ENCODE measurements around the gene SCN4A.

Gene SCN4A

DNA sequence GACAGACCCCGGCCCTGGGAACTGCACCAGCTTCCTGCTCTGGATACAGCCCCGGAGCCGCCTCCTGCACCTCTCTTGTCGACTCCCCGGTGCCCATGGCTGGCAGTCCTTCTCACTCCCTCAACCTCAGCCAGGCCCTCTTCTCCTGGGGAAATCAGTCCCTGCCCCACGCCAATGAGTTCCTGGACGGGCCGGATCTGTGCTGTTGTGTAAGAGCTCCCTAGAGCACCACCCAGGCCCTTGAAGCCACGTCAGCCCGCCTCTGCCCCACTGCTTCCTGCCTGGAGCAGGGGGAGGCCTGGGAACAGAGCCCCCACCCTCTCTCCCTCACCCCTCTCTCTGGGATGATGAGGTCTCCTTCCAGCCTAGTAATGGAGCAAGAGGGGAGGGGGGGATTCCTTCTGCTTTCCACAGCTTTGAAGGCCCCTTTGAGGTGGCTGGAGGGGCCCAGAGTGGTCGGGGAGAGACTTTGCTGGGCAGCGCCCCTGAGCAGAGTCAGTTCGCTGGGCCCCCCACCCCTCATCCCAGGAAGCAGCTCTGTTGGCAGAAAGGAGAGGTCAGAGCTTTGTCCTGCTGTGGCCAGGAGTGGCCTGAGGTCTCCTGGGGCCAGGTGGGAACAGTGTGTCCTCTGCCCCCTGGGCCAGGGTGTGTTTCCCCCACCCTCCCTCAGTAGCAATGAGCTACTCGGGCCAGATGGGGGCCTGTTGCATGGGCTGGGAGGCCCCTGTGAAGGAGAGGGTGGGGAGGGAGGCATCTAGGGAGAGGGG, 29.2 kb upstream of the SCN4A start:
- no peak for DNase-seq

DNA sequence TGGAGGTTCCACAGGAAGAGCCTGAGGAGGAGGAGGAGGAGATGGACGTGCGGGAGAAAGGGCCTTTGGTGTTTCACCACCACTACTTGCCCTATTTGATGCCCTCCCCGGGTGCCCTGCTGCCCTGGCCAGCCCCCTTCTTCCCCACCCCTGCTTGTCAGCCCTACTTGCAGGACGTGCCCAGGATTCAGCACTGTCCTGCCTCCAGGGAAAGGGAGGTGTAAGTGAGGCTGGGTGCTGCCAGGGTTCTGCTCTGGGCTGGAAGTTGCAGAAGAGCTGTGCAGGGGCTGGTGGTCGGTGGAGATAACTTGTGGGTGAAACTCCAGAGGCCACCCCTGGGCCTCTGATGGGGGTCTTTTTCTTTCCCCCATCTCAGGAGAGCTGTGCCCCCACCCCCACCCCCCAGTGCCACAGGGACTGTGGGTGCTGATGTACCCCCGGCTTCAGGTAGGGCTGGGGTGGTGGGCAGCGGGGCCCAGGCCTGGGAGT, 28.4 kb upstream of the SCN4A start:
- DNase-seq, result no peak

DNA sequence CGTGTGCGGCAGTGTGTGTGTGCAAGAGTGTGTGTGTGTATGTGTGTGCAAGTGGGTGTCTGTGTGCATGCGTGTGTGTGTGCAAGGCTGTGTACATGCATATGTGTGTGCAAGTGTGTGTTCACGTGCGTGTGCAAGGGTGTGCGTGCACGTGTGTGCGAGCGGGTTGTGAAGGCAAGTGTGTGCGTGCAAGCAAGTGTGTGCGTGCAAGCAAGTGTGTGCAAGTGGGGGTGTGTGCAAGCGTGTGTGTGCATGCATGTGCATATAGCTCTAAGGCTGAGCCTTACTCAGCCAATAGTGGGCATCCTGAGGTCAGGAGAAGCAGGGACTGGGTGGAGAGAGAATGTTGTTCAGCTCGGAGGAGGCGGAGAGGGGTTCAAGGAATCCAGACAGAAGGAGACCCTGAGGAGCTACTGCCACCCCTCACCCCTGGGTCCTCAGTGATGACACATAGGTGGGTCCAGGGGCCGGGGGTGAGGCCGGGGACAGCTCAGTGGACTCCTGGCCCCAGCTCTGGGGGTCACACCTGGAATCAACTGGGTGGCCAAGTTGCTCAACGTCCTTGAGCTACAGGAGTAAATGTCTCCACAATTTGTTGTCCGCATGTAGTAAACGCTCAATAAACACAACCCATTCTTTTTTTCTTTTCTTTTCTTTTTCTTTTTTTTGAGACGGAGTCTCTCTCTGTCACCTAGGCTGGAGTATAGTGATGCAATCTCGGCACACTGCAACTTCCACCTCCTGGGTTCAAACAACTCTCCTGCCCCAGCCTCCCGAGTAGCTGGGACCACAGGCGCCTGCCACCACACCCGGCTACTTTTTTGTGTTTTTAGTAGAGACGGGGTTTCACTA, 27.2 kb upstream of the SCN4A start:
- DNase-seq, result no peak

GRCh38 chr17:63998721-63999679, 26.3 kb upstream of the SCN4A start:
- no peak for DNase-seq

DNA sequence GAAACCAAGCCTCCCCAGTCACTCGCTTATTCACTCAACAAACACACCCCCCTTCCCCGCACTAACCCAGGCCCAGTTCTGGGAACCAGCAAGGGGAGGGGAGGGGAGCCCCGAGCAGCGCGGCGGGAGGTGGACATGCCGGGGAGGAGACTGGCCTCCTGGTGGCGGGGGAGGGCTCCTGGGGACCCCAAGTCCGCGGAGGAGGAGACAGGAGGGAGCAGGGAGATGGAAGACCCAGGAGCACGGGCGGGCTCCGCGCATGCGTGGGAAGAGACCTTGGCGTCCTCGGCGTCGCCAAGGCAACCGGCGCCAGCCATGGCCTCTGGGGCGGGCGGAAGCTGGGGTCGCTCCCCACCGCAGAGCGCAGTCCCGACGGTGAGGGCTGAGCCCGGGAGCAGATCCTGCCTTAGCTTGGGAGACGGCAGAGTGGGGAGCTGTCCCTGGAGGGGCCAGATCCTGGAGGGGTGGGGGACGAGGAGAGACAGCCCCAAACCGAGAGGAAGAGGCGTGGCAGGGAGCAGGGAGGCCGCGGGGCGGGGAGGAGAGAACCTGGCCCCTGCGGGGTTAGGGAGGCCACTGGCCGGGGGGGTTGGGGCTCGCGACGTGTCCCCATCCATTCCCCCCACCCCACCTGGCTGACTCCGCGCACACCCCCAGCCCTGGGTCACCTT, 25.5 kb upstream of the SCN4A start, which contains the start of gene PRR29:
TSS of gene PRR29 (plus strand) at position 302 of the 671 bp plus-strand sequence. CDS start at position 316, 14 bp downstream.
- DNase-seq, result peak; percentile 74

- DNase-seq, result no peak
Measured at GRCh38 chr17:63997341-63998048, 24.8 kb upstream of the SCN4A start.

DNA sequence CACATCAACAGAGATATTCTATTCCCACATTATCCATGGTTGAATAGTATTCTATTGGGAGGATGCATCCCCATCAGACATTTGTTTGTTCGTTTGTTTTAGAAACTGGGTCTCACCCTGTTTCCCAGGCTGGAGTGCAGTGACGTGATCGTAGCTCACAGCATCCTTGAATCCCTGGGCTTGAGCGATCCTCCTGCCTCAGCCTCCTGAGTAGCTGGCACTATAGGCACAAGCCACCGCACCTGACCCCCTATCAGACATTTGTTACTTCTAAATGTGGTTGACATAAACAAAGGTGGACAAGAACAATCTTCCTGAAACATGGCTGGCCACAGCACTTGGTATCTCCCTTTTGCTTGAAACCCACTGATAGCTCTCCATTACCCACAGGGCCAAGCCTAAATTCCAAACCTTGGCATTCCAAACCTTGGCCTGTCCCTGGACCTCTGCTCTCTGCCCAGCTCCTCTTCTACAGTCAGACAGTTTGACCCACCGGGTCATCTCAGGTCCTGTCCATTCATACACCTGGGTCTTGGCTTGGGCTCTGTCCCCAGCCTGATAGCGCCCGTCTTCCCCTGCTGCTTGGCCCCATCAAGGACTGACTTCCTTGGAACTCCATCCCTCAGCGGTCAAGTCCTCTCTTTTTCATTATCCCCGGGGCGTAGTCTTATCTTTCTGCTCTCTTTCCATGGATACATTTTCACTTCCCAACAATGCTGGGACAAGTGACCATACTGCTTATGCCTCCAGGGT, 23.9 kb upstream of the SCN4A start:
- DNase-seq, result no peak

DNA sequence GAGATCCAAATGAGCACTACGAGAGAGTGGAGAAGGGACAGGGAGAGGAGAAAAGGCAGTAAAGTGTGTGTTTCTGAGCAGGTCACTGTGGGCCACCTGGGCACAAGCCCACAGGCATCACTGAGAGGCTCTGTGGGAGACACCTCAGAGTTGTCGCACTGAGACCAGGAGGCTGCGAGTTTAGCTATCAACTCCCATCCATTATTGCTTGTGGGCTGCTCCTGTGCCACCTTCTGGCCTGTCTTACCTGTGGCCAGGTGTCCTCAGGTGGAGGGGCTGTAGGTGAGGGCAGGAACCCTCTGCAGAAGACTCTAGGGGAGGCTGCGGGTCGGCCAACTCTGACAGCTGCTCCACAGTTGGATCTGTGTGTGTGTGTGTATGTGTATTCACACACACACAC, 22.9 kb upstream of the SCN4A start:
- no peak for DNase-seq

GRCh38 chr17:63993368-63993985, 20.8 kb upstream of the SCN4A start:
- no peak for DNase-seq

- DNase-seq, result no peak
Measured at GRCh38 chr17:63991611-63992010, 18.9 kb upstream of the SCN4A start.

GRCh38 chr17:63989622-63990345, 17.1 kb upstream of the SCN4A start:
- DNase-seq, result no peak

- peak; percentile 62 for DNase-seq
Measured at GRCh38 chr17:63988741-63989621, 16.3 kb upstream of the SCN4A start.

GRCh38 chr17:63988127-63988478, 15.4 kb upstream of the SCN4A start:
- no peak for DNase-seq

- no peak for DNase-seq
Measured at GRCh38 chr17:63987221-63988126, 14.8 kb upstream of the SCN4A start.

DNA sequence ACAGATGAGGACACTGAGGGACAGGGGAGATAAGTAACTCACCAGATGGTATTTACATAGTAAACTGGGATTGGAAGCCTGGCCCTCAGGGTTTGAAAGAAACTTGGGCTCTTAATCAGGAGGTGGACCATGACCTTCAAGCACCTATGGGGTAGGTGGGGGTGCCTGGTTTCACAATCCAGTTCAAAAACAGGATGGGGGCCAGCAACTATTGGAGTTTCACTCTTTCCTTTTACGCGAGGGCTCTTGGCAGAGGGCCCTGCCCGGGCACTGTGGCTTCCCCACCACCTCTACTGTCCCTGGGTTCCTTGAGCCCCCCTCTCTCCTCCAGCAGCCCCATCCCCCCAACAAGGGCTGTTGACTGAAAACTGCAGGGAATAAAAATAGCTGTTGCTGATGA, 14.1 kb upstream of the SCN4A start:
- no peak for DNase-seq

- no peak for DNase-seq
Measured at GRCh38 chr17:63985387-63986140, 12.8 kb upstream of the SCN4A start.
